SK-N-SH (cell line): ENCODE results near the gene VWDE. TPM values are rescaled to one million over a fixed set of nuclear protein-coding genes. Genes with fewer than 3 reads are reported as not detected.

ENCODE experiments used
- CTCF ChIA-PET: fragments of 300-600, 350-600 bp; formaldehyde crosslinking; extraction: SDS; loops from one replicate; lab custom pipeline; 2021; lab: Yijun Ruan, JAX
- POLR2A ChIA-PET: fragments of 350-600 bp; sonication (Branson Sonifier 250); formaldehyde crosslinking; extraction: SDS; loops from one replicate; lab custom pipeline; 2020; ENCODE audit warnings: antibody characterized with exemption, inconsistent platforms; lab: Yijun Ruan, JAX
- DNase-seq: peaks from one replicate; pipeline ENCODE4 v3.0.0; 2012
- H2AFZ ChIP-seq: fragments of 200-600 bp; sonication (generic); 2 replicates; pipeline ENCODE4 v1.8.1; 2016; ENCODE audit warnings: antibody characterized with exemption, mild to moderate bottlenecking, low read depth
- H3F3A ChIP-seq: fragments of 200-600 bp; sonication (generic); replicated peaks from 2 replicates; pipeline ENCODE3; 2016; ENCODE audit warnings: antibody characterized with exemption, mild to moderate bottlenecking; ENCODE audit not compliant: insufficient read depth
- H3K27ac ChIP-seq, 2 experiments: fragments of 200-500 bp in 1 of 2; fragments of 200-600 bp in 1 of 2; sonication (Bioruptor generic) in 1 of 2; sonication (generic), shearing (Covaris generic) in 1 of 2; 2 replicates each; pipeline versions ENCODE4 v1.5.1 to v1.6.1; 2014 to 2016; ENCODE audit warnings: low read depth in 2 of 2, inconsistent platforms in 1 of 2, low read length in 1 of 2, mild to moderate bottlenecking in 1 of 2, mixed read lengths in 1 of 2
- H3K27me3 ChIP-seq: fragments of 200-600 bp; sonication (generic), shearing (Covaris generic); 2 replicates; pipeline ENCODE4 v1.6.1; 2016; ENCODE audit warnings: mixed run types; ENCODE audit not compliant: insufficient read depth
- H3K36me3 ChIP-seq, 2 experiments: fragments of 200-500 bp in 1 of 2; fragments of 200-600 bp in 1 of 2; sonication (Bioruptor generic) in 1 of 2; sonication (generic) in 1 of 2; replicated peaks in 1 of 2; 2 replicates each; pipeline versions ENCODE3 to v1.5.1; 2014 to 2016; ENCODE audit warnings: low read length in 1 of 2, mild to moderate bottlenecking in 1 of 2; ENCODE audit not compliant: insufficient read depth in 2 of 2, control insufficient read depth in 1 of 2
- H3K4me1 ChIP-seq, 2 experiments: fragments of 200-500 bp in 1 of 2; fragments of 200-600 bp in 1 of 2; sonication (Bioruptor generic) in 1 of 2; sonication (generic), shearing (Covaris generic) in 1 of 2; 2 replicates each; pipeline versions ENCODE4 v1.5.1 to v1.6.1; 2014 to 2016; ENCODE audit warnings: low read depth in 1 of 2, low read length in 1 of 2, mixed run types in 1 of 2; ENCODE audit not compliant: insufficient read depth in 2 of 2, control insufficient read depth in 1 of 2
- H3K4me2 ChIP-seq: fragments of 200-600 bp; sonication (generic), shearing (Covaris generic); 2 replicates; pipeline ENCODE4 v1.6.1; 2017; ENCODE audit warnings: mixed run types
- H3K4me3 ChIP-seq, 2 experiments: fragments of 200-500 bp in 1 of 2; fragments of 200-600 bp in 1 of 2; sonication (Bioruptor generic) in 1 of 2; sonication (generic), shearing (Covaris generic) in 1 of 2; 2 replicates each; pipeline versions ENCODE4 v1.5.1 to v1.8.1; 2014 to 2016; ENCODE audit warnings: low read depth in 2 of 2, inconsistent platforms in 1 of 2, low read length in 1 of 2, mild to moderate bottlenecking in 1 of 2, mixed read lengths in 1 of 2, moderate library complexity in 1 of 2
- H3K79me2 ChIP-seq: fragments of 200-600 bp; sonication (generic); 2 replicates; pipeline ENCODE4 v1.8.1; 2017; ENCODE audit warnings: mild to moderate bottlenecking; ENCODE audit not compliant: insufficient read depth
- H3K9ac ChIP-seq: fragments of 200-600 bp; sonication (generic); 2 replicates; pipeline ENCODE4 v1.6.1; 2017; ENCODE audit warnings: mixed run types
- H3K9me2 ChIP-seq: fragments of 200-600 bp; sonication (generic); 2 replicates; pipeline ENCODE4 v1.6.1; 2017; ENCODE audit warnings: mixed run types
- H3K9me3 ChIP-seq: fragments of 200-600 bp; sonication (generic); 2 replicates; pipeline ENCODE4 v1.6.1; 2017; ENCODE audit warnings: mixed run types, mild to moderate bottlenecking, moderate library complexity
- H4K20me1 ChIP-seq: fragments of 200-600 bp; sonication (generic); 2 replicates; pipeline ENCODE4 v1.6.1; 2017; ENCODE audit warnings: mild to moderate bottlenecking, mixed run types; ENCODE audit not compliant: insufficient read depth
- ELF1 ChIP-seq: IDR thresholded peaks from 2 replicates; pipeline ENCODE4 v1.4.0; 2012
- EP300 ChIP-seq, 2 experiments: IDR thresholded peaks; 2 replicates each; pipeline versions ENCODE4 v1.4.0 to v1.6.1; 2012; ENCODE audit warnings: borderline replicate concordance in 1 of 2, low read depth in 1 of 2, low read length in 1 of 2
- FOSL2 ChIP-seq: IDR thresholded peaks from 2 replicates; pipeline ENCODE4 v1.4.0; 2012; ENCODE audit warnings: low read depth, mild to moderate bottlenecking, moderate library complexity, borderline replicate concordance
- FOXJ3 ChIP-seq: sonication (generic); formaldehyde crosslinking; IDR thresholded peaks from 2 replicates; pipeline ENCODE4 v1.5.1; 2020; ENCODE audit warnings: mild to moderate bottlenecking, missing genetic modification reagents
- GABPA ChIP-seq: IDR thresholded peaks from 2 replicates; pipeline ENCODE4 v1.4.0; 2012; ENCODE audit warnings: low read depth, mild to moderate bottlenecking
- GATA2 ChIP-seq: sonication (generic); formaldehyde crosslinking; IDR thresholded peaks from 2 replicates; pipeline ENCODE4 v1.5.0; 2020; ENCODE audit warnings: mild to moderate bottlenecking, missing genetic modification reagents
- MEF2A ChIP-seq: IDR thresholded peaks from 2 replicates; pipeline ENCODE4 v1.4.0; 2012; ENCODE audit warnings: low read depth, borderline replicate concordance
- MXI1 ChIP-seq: IDR thresholded peaks from 2 replicates; pipeline ENCODE4 v1.6.1; 2012; ENCODE audit warnings: mild to moderate bottlenecking, low read depth, low read length, improper control_type of control experiment
- PBX3 ChIP-seq: IDR thresholded peaks from 2 replicates; pipeline ENCODE4; 2012
- RAD21 ChIP-seq: IDR thresholded peaks from 2 replicates; pipeline ENCODE4 v1.6.1; 2012; ENCODE audit warnings: mild to moderate bottlenecking, low read length
- RCOR1 ChIP-seq: fragments of 150-350 bp; IDR thresholded peaks from 2 replicates; pipeline ENCODE4 v1.6.1; 2017; ENCODE audit warnings: antibody characterized with exemption, low read length
- REST ChIP-seq: IDR thresholded peaks from 2 replicates; pipeline ENCODE4 v1.6.1; 2012; ENCODE audit warnings: mild to moderate bottlenecking, low read depth, low read length, moderate library complexity
- SMC3 ChIP-seq: IDR thresholded peaks from 2 replicates; pipeline ENCODE4 v1.6.1; 2012; ENCODE audit warnings: low read depth, low read length, improper control_type of control experiment
- TCF12 ChIP-seq: IDR thresholded peaks from 2 replicates; pipeline ENCODE4 v1.4.0; 2012
- YY1 ChIP-seq: IDR thresholded peaks from 2 replicates; pipeline ENCODE4 v1.4.0; 2012; ENCODE audit warnings: low read depth, mild to moderate bottlenecking
- ZBTB33 ChIP-seq: IDR thresholded peaks from 2 replicates; pipeline ENCODE4 v1.4.0; 2012; ENCODE audit warnings: low read depth, borderline replicate concordance
- WGBS: methylation state at CpG from one replicate; pipeline ENCODE4 v1.1.6; 2017; ENCODE audit warnings: low lambda C conversion rate; 5-methylcytosine and 5-hydroxymethylcytosine counted together
- polyA plus RNA-seq, 3 experiments: library from polyadenylated mRNA; depleted of rRNA; stranded (reverse); fragments of >200 nt; gene quantifications; 2 replicates each; pipeline ENCODE4 v1.2.3, GENCODE V29; 2012
- TF ChIP-seq, protein P1 (sequence below): fragments of 150-350 bp; IDR thresholded peaks from 2 replicates; pipeline ENCODE4 v1.6.1; 2016; ENCODE audit warnings: mild to moderate bottlenecking, low read depth, low read length
- TF ChIP-seq, protein P2 (sequence below): fragments of 200-600 bp; sonication (generic); IDR thresholded peaks from 2 replicates; pipeline ENCODE4 v1.6.1; 2017; ENCODE audit warnings: antibody characterized with exemption, mild to moderate bottlenecking, moderate library complexity

Gene VWDE
- polyA plus RNA-seq, 1 of the 3 experiments (the other 2 are of a cell fraction), result not detected

DNA sequence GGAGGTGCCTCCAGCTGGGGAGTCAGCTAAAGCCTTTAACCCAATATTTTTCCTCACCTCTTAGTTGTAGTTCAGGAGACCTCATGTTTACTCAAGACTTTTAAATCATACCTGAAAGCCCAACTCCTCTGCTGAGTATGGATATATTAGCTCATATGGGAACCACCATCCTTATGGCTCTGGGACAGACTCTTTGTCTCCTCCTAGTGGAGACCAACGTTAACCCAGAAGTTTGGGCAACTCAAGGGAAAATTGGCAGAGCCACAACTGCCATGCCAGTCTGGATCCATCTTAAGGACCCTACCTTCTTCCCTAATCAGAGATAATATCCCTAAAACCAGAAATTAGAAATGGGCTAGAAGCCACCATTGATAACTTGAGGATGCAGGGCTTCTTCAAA lies 111.8 kb downstream of the VWDE start:
- Histone ChIP-seq H3K4me3 (no peak overlapping the region), H3K79me2 (no peaks in the 10 kb centered on the region), H3K36me3 (no peaks in the 10 kb centered on the region), H4K20me1 (no peaks in the 10 kb centered on the region), H3K4me2 (no peak overlapping the region), H3K4me1 (no peaks in the 10 kb centered on the region; a peak in 1 of 4 replicates), H3F3A (no peaks in the 10 kb centered on the region), H3K9me2 (no peaks in the 10 kb centered on the region), H2AFZ (no peak overlapping the region), H3K9me3 (no peaks in the 10 kb centered on the region), H3K27ac (no peak overlapping the region), H3K9ac (no peak overlapping the region), H3K27me3 (no peaks in the 10 kb centered on the region)
- peak; percentile 16; the same call in 1 of the 2 replicates for TF ChIP-seq RAD21
- TF ChIP-seq, protein P1, sequence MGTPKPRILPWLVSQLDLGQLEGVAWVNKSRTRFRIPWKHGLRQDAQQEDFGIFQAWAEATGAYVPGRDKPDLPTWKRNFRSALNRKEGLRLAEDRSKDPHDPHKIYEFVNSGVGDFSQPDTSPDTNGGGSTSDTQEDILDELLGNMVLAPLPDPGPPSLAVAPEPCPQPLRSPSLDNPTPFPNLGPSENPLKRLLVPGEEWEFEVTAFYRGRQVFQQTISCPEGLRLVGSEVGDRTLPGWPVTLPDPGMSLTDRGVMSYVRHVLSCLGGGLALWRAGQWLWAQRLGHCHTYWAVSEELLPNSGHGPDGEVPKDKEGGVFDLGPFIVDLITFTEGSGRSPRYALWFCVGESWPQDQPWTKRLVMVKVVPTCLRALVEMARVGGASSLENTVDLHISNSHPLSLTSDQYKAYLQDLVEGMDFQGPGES, result no peak
- TF ChIP-seq PBX3, result no peak
- TF ChIP-seq MEF2A, result no peak
- TF ChIP-seq EP300 (IDR thresholded peaks at IDR 0.05; ENCODE audit: borderline replicate concordance in 1 of 2, low read depth in 1 of 2, low read length in 1 of 2), result no peak
- TF ChIP-seq ZBTB33, result no peak
- no peak for TF ChIP-seq GATA2 (CRISPR knock-in tag)
- no peak for TF ChIP-seq REST
- TF ChIP-seq, protein P2, sequence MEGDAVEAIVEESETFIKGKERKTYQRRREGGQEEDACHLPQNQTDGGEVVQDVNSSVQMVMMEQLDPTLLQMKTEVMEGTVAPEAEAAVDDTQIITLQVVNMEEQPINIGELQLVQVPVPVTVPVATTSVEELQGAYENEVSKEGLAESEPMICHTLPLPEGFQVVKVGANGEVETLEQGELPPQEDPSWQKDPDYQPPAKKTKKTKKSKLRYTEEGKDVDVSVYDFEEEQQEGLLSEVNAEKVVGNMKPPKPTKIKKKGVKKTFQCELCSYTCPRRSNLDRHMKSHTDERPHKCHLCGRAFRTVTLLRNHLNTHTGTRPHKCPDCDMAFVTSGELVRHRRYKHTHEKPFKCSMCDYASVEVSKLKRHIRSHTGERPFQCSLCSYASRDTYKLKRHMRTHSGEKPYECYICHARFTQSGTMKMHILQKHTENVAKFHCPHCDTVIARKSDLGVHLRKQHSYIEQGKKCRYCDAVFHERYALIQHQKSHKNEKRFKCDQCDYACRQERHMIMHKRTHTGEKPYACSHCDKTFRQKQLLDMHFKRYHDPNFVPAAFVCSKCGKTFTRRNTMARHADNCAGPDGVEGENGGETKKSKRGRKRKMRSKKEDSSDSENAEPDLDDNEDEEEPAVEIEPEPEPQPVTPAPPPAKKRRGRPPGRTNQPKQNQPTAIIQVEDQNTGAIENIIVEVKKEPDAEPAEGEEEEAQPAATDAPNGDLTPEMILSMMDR, result peak; percentile 54
- no peak for TF ChIP-seq RCOR1
- TF ChIP-seq FOSL2, result no peak
- no peak for TF ChIP-seq ELF1
- TF ChIP-seq SMC3, result peak; percentile 10; the same call in 1 of the 2 replicates
- no peak for TF ChIP-seq TCF12
- TF ChIP-seq GABPA, result no peak
- TF ChIP-seq FOXJ3, result no peak
- TF ChIP-seq YY1, result no peak
- no peak for TF ChIP-seq MXI1
- DNase-seq, result no peak
- WGBS, result 10% methylated on average over 1 of the region's 1 CpG
- ChIA-PET CTCF (interaction anchor here (1.2 kb wide), 1 partner anchor 458 kb away, joined by 3 read pairs; no protein-coding TSS in a partner anchor), POLR2A (no interaction called here)
